ENCODE results near the gene PCMT1.

DNA sequence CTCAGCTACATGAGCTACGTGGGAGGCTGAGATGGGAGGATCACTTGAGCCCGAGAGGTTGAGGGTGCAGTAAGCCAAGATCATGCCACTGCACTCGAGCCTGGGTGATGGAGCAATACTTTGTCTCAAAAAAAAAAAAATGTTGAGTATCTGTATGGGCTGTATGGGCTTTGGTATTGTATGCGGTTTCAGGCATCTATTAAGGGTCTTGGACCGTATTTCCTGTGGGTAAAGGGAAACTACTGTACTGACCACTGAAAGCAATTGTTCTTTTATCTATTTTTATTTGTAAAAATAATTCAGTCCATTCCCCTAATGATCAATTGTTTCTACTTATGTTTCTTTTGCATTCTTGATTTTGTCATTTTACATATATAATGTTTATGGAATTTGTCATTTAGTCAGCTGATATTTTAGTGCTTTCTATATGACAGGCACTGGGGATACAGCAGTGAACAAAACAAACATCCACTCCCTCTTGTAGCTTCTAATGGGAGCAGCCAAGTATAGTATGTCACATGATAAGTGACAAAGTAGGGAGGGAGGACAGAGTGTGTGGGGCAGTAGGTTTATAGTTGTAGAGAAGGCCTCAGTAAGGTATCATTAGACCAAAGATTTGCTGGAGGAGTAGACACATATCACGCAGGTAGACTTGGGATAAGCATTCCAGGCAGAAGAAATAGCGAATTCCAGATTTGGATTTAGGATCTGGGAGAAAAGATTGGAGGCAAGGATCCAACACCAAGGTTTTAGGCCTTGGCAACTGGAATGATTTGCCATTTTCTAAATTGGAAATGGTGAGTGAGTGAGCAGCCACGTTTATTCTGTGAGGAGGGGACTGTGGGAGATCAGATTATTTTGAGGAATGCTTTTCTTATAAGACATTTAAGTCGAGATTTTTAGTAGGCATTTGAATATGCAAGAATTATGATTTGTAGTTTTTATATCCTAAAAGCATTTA lies 6.0 kb downstream of the PCMT1 start:
- TF ChIP-seq, protein P1, sequence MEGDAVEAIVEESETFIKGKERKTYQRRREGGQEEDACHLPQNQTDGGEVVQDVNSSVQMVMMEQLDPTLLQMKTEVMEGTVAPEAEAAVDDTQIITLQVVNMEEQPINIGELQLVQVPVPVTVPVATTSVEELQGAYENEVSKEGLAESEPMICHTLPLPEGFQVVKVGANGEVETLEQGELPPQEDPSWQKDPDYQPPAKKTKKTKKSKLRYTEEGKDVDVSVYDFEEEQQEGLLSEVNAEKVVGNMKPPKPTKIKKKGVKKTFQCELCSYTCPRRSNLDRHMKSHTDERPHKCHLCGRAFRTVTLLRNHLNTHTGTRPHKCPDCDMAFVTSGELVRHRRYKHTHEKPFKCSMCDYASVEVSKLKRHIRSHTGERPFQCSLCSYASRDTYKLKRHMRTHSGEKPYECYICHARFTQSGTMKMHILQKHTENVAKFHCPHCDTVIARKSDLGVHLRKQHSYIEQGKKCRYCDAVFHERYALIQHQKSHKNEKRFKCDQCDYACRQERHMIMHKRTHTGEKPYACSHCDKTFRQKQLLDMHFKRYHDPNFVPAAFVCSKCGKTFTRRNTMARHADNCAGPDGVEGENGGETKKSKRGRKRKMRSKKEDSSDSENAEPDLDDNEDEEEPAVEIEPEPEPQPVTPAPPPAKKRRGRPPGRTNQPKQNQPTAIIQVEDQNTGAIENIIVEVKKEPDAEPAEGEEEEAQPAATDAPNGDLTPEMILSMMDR (IDR thresholded peaks at IDR 0.05), result no peak
- no peak for TF ChIP-seq POLR2A (IDR thresholded peaks at IDR 0.05)

Data from ovary (tissue), 3 donors.